HG02852 (cell line): ENCODE results near the gene CDC42BPG.

ENCODE experiments used
- ATAC-seq: cut with Tn5 transposase; IDR thresholded peaks from one replicate; pipeline ENCODE4 v1.9.1; 2021; ENCODE audit warnings: mild to moderate bottlenecking, moderate library complexity; ENCODE audit not compliant: unreplicated experiment

The CDC42BPG gene

GRCh38 chr11:64810891-64811272, 33.6 kb downstream of the CDC42BPG start:
- peak; percentile 5 for ATAC-seq

- peak; percentile 63 for ATAC-seq
These were observed 34.1 kb downstream of the CDC42BPG start, which contains the start of gene MEN1 for GRCh38 chr11:64810271-64810890. Gene MEN1, minus strand, starts transcription at chr11:64810551. Its CDS starts 442 bp downstream, at chr11:64810109.

GRCh38 chr11:64809781-64810241, 34.6 kb downstream of the CDC42BPG start:
- no peak for ATAC-seq

- no peak for ATAC-seq
These were observed 39.0 kb downstream of the CDC42BPG start for GRCh38 chr11:64805481-64805880.

- no peak for ATAC-seq
These were observed 39.9 kb downstream of the CDC42BPG start for GRCh38 chr11:64804346-64805210.

- no peak for ATAC-seq
These were observed 40.6 kb downstream of the CDC42BPG start for GRCh38 chr11:64803846-64804345.

- peak; percentile 64 for ATAC-seq
These were observed 41.2 kb downstream of the CDC42BPG start, which contains the start of gene MAP4K2 for GRCh38 chr11:64803158-64803845. Gene MAP4K2, minus strand, starts transcription at chr11:64803214. Its CDS starts 65 bp downstream, at chr11:64803149.

GRCh38 chr11:64802370-64803157, 41.9 kb downstream of the CDC42BPG start:
- ATAC-seq = peak; percentile 27

- ATAC-seq = no peak
These were observed 42.7 kb downstream of the CDC42BPG start for GRCh38 chr11:64801561-64802369.

GRCh38 chr11:64801158-64801464, 43.3 kb downstream of the CDC42BPG start:
- no peak for ATAC-seq

GRCh38 chr11:64800303-64801157, 43.9 kb downstream of the CDC42BPG start:
- ATAC-seq = no peak

GRCh38 chr11:64799623-64800302, 44.7 kb downstream of the CDC42BPG start:
- no peak for ATAC-seq

- ATAC-seq = no peak
These were observed 45.2 kb downstream of the CDC42BPG start for GRCh38 chr11:64799256-64799622.

- ATAC-seq = no peak
These were observed 47.5 kb downstream of the CDC42BPG start for GRCh38 chr11:64796757-64797541.

GRCh38 chr11:64796047-64796756, 48.3 kb downstream of the CDC42BPG start:
- no peak for ATAC-seq

GRCh38 chr11:64794526-64794925, 49.9 kb downstream of the CDC42BPG start:
- ATAC-seq = no peak
